Endodermal cell (in vitro differentiated cells): ENCODE measurements around the gene PIP4K2C. TPM values are rescaled to one million over a fixed set of nuclear protein-coding genes. Genes with fewer than 3 reads are reported as not detected.

Source experiments
- DNase-seq: peaks from one replicate; pipeline ENCODE4 v3.0.0-alpha.2; 2017
- H3K27ac ChIP-seq: 2 replicates; pipeline ENCODE4 v1.5.1; 2013; ENCODE audit warnings: mild to moderate bottlenecking, low read depth, low read length, moderate library complexity
- H3K27me3 ChIP-seq: 2 replicates; pipeline ENCODE4 v1.6.1; 2013; ENCODE audit warnings: mild to moderate bottlenecking, low read length, moderate library complexity; ENCODE audit not compliant: insufficient read depth, control insufficient read depth, poor library complexity, severe bottlenecking
- H3K36me3 ChIP-seq: 2 replicates; pipeline ENCODE4 v1.7.0; 2013; ENCODE audit warnings: mild to moderate bottlenecking, low read length, moderate library complexity; ENCODE audit not compliant: control insufficient read depth, insufficient read depth
- H3K4me1 ChIP-seq: one replicate; pipeline ENCODE4 v1.7.0; 2013; ENCODE audit warnings: low read length; ENCODE audit not compliant: control insufficient read depth, insufficient read depth
- H3K4me3 ChIP-seq: 2 replicates; pipeline ENCODE4 v1.5.1; 2013; ENCODE audit warnings: mild to moderate bottlenecking, low read length, moderate library complexity
- H3K9ac ChIP-seq: 2 replicates; pipeline ENCODE4 v1.6.1; 2013; ENCODE audit warnings: mild to moderate bottlenecking, low read length, moderate library complexity; ENCODE audit not compliant: poor library complexity, severe bottlenecking; ENCODE audit errors: extremely low read depth
- H3K9me3 ChIP-seq: 2 replicates; pipeline ENCODE4 v1.6.1; 2013; ENCODE audit warnings: mild to moderate bottlenecking, low read length, moderate library complexity; ENCODE audit not compliant: control insufficient read depth
- H3K27ac Mint-ChIP-seq: 2 replicates; pipeline ENCODE4 v1.8.0; 2020; ENCODE audit warnings: mixed read lengths
- H3K27me3 Mint-ChIP-seq: 2 replicates; pipeline ENCODE4 v1.8.0; 2021; ENCODE audit warnings: mild to moderate bottlenecking, mixed read lengths; ENCODE audit not compliant: insufficient read depth
- H3K36me3 Mint-ChIP-seq: 2 replicates; pipeline ENCODE4 v1.8.0; 2020; ENCODE audit warnings: low read depth, mixed read lengths
- H3K4me1 Mint-ChIP-seq: 2 replicates; pipeline ENCODE4 v1.8.0; 2020; ENCODE audit warnings: mixed read lengths
- H3K4me3 Mint-ChIP-seq: 2 replicates; pipeline ENCODE4 v1.8.0; 2020; ENCODE audit warnings: mild to moderate bottlenecking, moderate library complexity, mixed read lengths
- H3K9me3 Mint-ChIP-seq: 2 replicates; pipeline ENCODE4 v1.8.0; 2020; ENCODE audit warnings: mild to moderate bottlenecking, mixed read lengths
- CTCF ChIP-seq: fragments of 200-600 bp; sonication (generic); conservative IDR thresholded peaks from 2 replicates; pipeline ENCODE4 v1.5.0; 2021; ENCODE audit warnings: antibody characterized with exemption, mild to moderate bottlenecking
- WGBS, 2 experiments: methylation state at CpG; one replicate each; pipeline versions ENCODE4 v1.1.5 to v1.1.7; 2013; ENCODE audit warnings: missing lambda C conversion rate in 2 of 2, mixed read lengths in 1 of 2; ENCODE audit not compliant: insufficient coverage in 1 of 2, insufficient read length in 1 of 2; 5-methylcytosine and 5-hydroxymethylcytosine counted together
- total RNA-seq, 2 donors: library from RNA; stranded (reverse); fragmentation: NEBNext Ultra II Directional in 1 of 2; extraction: Animal tissue kit (Norgen Biotek cat#: 25700) in 1 of 2; gene quantifications; 2 replicates in 1 of 2; 3 replicates in 1 of 2; pipeline ENCODE4 v1.2.1, GENCODE V29; 2021

The PIP4K2C gene
- total RNA-seq, 2 donors from 2014 or later: 40.9 to 45.5 TPM

GRCh38 chr12:57605811-57606311 lies 14.9 kb downstream of the PIP4K2C start:
- no peaks in the 10 kb centered on the region for H3K9me3 Mint-ChIP-seq
- H3K36me3 Mint-ChIP-seq: peaks cover 33% of the 10 kb centered on the region
- H3K4me3 Mint-ChIP-seq: peak overlapping the region; percentile 83
- no peak overlapping the region for H3K27ac Mint-ChIP-seq
- H3K27me3 Mint-ChIP-seq: peaks cover 15% of the 10 kb centered on the region
- peaks cover 26% of the 10 kb centered on the region for H3K4me1 Mint-ChIP-seq
- H3K4me1 ChIP-seq: peaks cover 7% of the 10 kb centered on the region
- H3K9me3 ChIP-seq: no peaks in the 10 kb centered on the region
- 72 to 90% methylated on average over 4 of the region's 4 CpGs for WGBS, 2 experiments
- peak overlapping the region; percentile 85 for H3K4me3 ChIP-seq
- H3K36me3 ChIP-seq: peaks cover 26% of the 10 kb centered on the region
- H3K27me3 ChIP-seq: peaks cover 12% of the 10 kb centered on the region
- TF ChIP-seq CTCF: no peak
- H3K9ac ChIP-seq: no peak overlapping the region
- H3K27ac ChIP-seq: no peak overlapping the region
- no peak for DNase-seq

- no peak for TF ChIP-seq CTCF
- Histone ChIP-seq H3K9ac (no peak overlapping the region), H3K27me3 (peaks cover 15% of the 10 kb centered on the region), H3K27ac (no peak overlapping the region), H3K36me3 (peaks cover 20% of the 10 kb centered on the region), H3K9me3 (no peaks in the 10 kb centered on the region), H3K4me1 (peaks cover 7% of the 10 kb centered on the region), H3K4me3 (peak overlapping the region; percentile 85)
- WGBS, 2 experiments: 92% methylated on average over 2 of the region's 2 CpGs; no CpG with 5 or more reads in 1 of the 2 experiments
- Mint-ChIP-seq H3K27me3 (peaks cover 16% of the 10 kb centered on the region), H3K27ac (no peak overlapping the region), H3K4me3 (no peak overlapping the region), H3K4me1 (peaks cover 26% of the 10 kb centered on the region), H3K9me3 (no peaks in the 10 kb centered on the region), H3K36me3 (peaks cover 27% of the 10 kb centered on the region)
- no peak for DNase-seq
These were observed 15.4 kb downstream of the PIP4K2C start for GRCh38 chr12:57606399-57606798.

GRCh38 chr12:57606821-57607220 lies 15.8 kb downstream of the PIP4K2C start:
- Mint-ChIP-seq H3K27ac (no peak overlapping the region), H3K4me3 (no peak overlapping the region), H3K36me3 (peaks cover 23% of the 10 kb centered on the region), H3K9me3 (no peaks in the 10 kb centered on the region), H3K4me1 (peaks cover 26% of the 10 kb centered on the region), H3K27me3 (peaks cover 16% of the 10 kb centered on the region)
- Histone ChIP-seq H3K36me3 (peaks cover 16% of the 10 kb centered on the region), H3K4me3 (no peak overlapping the region), H3K27me3 (peaks cover 15% of the 10 kb centered on the region), H3K4me1 (peaks cover 7% of the 10 kb centered on the region), H3K27ac (no peak overlapping the region), H3K9ac (no peak overlapping the region), H3K9me3 (no peaks in the 10 kb centered on the region)
- 90 to 92% methylated on average over 2 to 11 of the region's 11 CpGs for WGBS, 2 experiments
- no peak for TF ChIP-seq CTCF
- DNase-seq: no peak
